IMR-90 (cell line): ENCODE data around the gene GNG7. TPM values are rescaled to one million over a fixed set of nuclear protein-coding genes. Genes with fewer than 3 reads are reported as not detected.

Experiments used
- ATAC-seq: fragments of 200-7000 bp; cut with Tn5 transposase; 2 replicates; pipeline ENCODE4 v1.9.1; 2020; ENCODE audit warnings: low read depth, mild to moderate bottlenecking, moderate library complexity
- BruUV-seq: library from RNA; stranded (reverse); fragments of 400-500 nt; replicated peaks from 2 replicates; lab custom pipeline; 2021; lab: Mats Ljungman, UMichigan
- CTCF ChIA-PET: fragments of 300-600 bp; formaldehyde crosslinking; extraction: SDS; loops from one replicate; lab custom pipeline; 2021; ENCODE audit warnings: antibody characterized with exemption; lab: Yijun Ruan, JAX
- POLR2A ChIA-PET: fragments of 300-600 bp; sonication (Branson Sonifier 250); formaldehyde crosslinking; loops from one replicate; lab custom pipeline; 2022; ENCODE audit warnings: antibody characterized with exemption; ENCODE audit not compliant: unreplicated experiment; lab: Charles Lee
- DNase-seq: peaks from one replicate; pipeline ENCODE4 v3.0.0; 2013
- H2AFZ ChIP-seq: replicated peaks from 2 replicates; pipeline ENCODE3; 2013; ENCODE audit warnings: low read length, mild to moderate bottlenecking; ENCODE audit not compliant: poor library complexity
- H2AK5ac ChIP-seq: 2 replicates; pipeline ENCODE4 v1.6.1; 2013; ENCODE audit warnings: low read depth, low read length, inconsistent platforms
- H2AK9ac ChIP-seq: replicated peaks from 2 replicates; pipeline ENCODE3; 2013; ENCODE audit warnings: mild to moderate bottlenecking, low read depth, low read length, moderate library complexity; ENCODE audit not compliant: poor library complexity
- H2BK120ac ChIP-seq: 2 replicates; pipeline ENCODE4 v1.6.1; 2013; ENCODE audit warnings: low read depth, low read length, inconsistent platforms
- H2BK15ac ChIP-seq: 3 replicates; pipeline ENCODE4 v1.6.1; 2013; ENCODE audit warnings: low read depth, low read length, inconsistent platforms
- H2BK20ac ChIP-seq: 2 replicates; pipeline ENCODE4 v1.6.1; 2013; ENCODE audit warnings: low read depth, mild to moderate bottlenecking, inconsistent platforms, low read length, moderate library complexity
- H2BK5ac ChIP-seq: 2 replicates; pipeline ENCODE4 v1.6.1; 2013; ENCODE audit warnings: mild to moderate bottlenecking, low read depth, low read length, inconsistent platforms; ENCODE audit not compliant: poor library complexity, severe bottlenecking
- H3K14ac ChIP-seq: replicated peaks from 2 replicates; pipeline ENCODE4 v1.6.1; 2013; ENCODE audit warnings: low read depth, low read length, inconsistent platforms
- H3K18ac ChIP-seq: 2 replicates; pipeline ENCODE4 v1.6.1; 2013; ENCODE audit warnings: low read depth, low read length, control low read depth
- H3K23ac ChIP-seq: 2 replicates; pipeline ENCODE4 v1.6.1; 2013; ENCODE audit warnings: low read depth, low read length, inconsistent platforms
- H3K27ac ChIP-seq: 2 replicates; pipeline ENCODE4 v1.5.1; 2013; ENCODE audit warnings: mild to moderate bottlenecking, control low read depth, low read length; ENCODE audit not compliant: insufficient read depth
- H3K27me3 ChIP-seq: 2 replicates; pipeline ENCODE4 v1.6.1; 2013; ENCODE audit warnings: low read length; ENCODE audit not compliant: control insufficient read depth, insufficient read depth
- H3K36me3 ChIP-seq: 2 replicates; pipeline ENCODE4 v1.6.1; 2013; ENCODE audit warnings: low read length, mixed read lengths; ENCODE audit not compliant: control insufficient read depth, insufficient read depth
- H3K4ac ChIP-seq: 2 replicates; pipeline ENCODE4 v1.6.1; 2013; ENCODE audit warnings: low read depth, low read length, inconsistent platforms
- H3K4me1 ChIP-seq: 2 replicates; pipeline ENCODE4 v1.6.1; 2013; ENCODE audit warnings: low read length, mixed read lengths; ENCODE audit not compliant: control insufficient read depth, insufficient read depth
- H3K4me2 ChIP-seq: 2 replicates; pipeline ENCODE4 v1.6.1; 2013; ENCODE audit warnings: low read depth, mild to moderate bottlenecking, control low read depth, low read length, moderate library complexity
- H3K4me3 ChIP-seq: 2 replicates; pipeline ENCODE4 v1.5.1; 2013; ENCODE audit warnings: low read depth, mild to moderate bottlenecking, control low read depth, low read length, moderate library complexity; ENCODE audit not compliant: insufficient read depth
- H3K56ac ChIP-seq: 2 replicates; pipeline ENCODE4 v1.6.1; 2013; ENCODE audit warnings: low read length, inconsistent platforms; ENCODE audit not compliant: insufficient read depth; ENCODE audit errors: extremely low read depth
- H3K79me1 ChIP-seq, 2 experiments: 2 replicates each; pipeline ENCODE4 v1.6.1; 2013; ENCODE audit warnings: low read length in 2 of 2, inconsistent platforms in 1 of 2, low read depth in 1 of 2
- H3K9ac ChIP-seq: 2 replicates; pipeline ENCODE4 v1.6.1; 2013; ENCODE audit warnings: low read depth, low read length, control low read depth
- H3K9me1 ChIP-seq: 2 replicates; pipeline ENCODE4 v1.6.1; 2013; ENCODE audit warnings: low read length, inconsistent platforms; ENCODE audit not compliant: insufficient read depth
- H3K9me3 ChIP-seq: 2 replicates; pipeline ENCODE4 v1.6.1; 2013; ENCODE audit warnings: low read length; ENCODE audit not compliant: control insufficient read depth, insufficient read depth
- H4K20me1 ChIP-seq: 2 replicates; pipeline ENCODE4 v1.6.1; 2013; ENCODE audit warnings: low read length, inconsistent platforms; ENCODE audit not compliant: insufficient read depth
- H4K5ac ChIP-seq: 2 replicates; pipeline ENCODE4 v1.6.1; 2013; ENCODE audit warnings: mild to moderate bottlenecking, low read depth, low read length, control low read depth
- H4K8ac ChIP-seq, 2 experiments: 2 replicates each; pipeline ENCODE4 v1.6.1; 2013; ENCODE audit warnings: low read depth in 2 of 2, low read length in 2 of 2, control low read depth in 1 of 2, inconsistent platforms in 1 of 2
- H4K91ac ChIP-seq: 2 replicates; pipeline ENCODE4 v1.6.1; 2013; ENCODE audit warnings: low read depth, low read length, inconsistent platforms; ENCODE audit not compliant: insufficient read depth
- BHLHE40 ChIP-seq: fragments of 150-350 bp; IDR thresholded peaks from 2 replicates; pipeline ENCODE4 v1.6.1; 2016; ENCODE audit warnings: mild to moderate bottlenecking, low read depth, low read length
- CEBPB ChIP-seq: IDR thresholded peaks from 2 replicates; pipeline ENCODE4 v1.6.1; 2012; ENCODE audit warnings: low read depth, low read length, improper control_type of control experiment
- CHD1 ChIP-seq: IDR thresholded peaks from 2 replicates; pipeline ENCODE4 v1.6.1; 2012; ENCODE audit warnings: low read depth, low read length, improper control_type of control experiment
- FOS ChIP-seq: fragments of 150-350 bp; IDR thresholded peaks from 2 replicates; pipeline ENCODE4 v1.6.1; 2016; ENCODE audit warnings: low read depth, low read length
- MAFK ChIP-seq: IDR thresholded peaks from 2 replicates; pipeline ENCODE4 v1.6.1; 2012; ENCODE audit warnings: low read depth, low read length, improper control_type of control experiment
- MAZ ChIP-seq: IDR thresholded peaks from 2 replicates; pipeline ENCODE4 v1.6.1; 2012; ENCODE audit warnings: low read depth, mild to moderate bottlenecking, low read length, improper control_type of control experiment, moderate library complexity, borderline replicate concordance
- MXI1 ChIP-seq: IDR thresholded peaks from 2 replicates; pipeline ENCODE4 v1.6.1; 2012; ENCODE audit warnings: low read depth, mild to moderate bottlenecking, low read length, moderate library complexity, borderline replicate concordance
- NFE2L2 ChIP-seq: fragments of 150-350 bp; IDR thresholded peaks from 2 replicates; pipeline ENCODE4 v1.6.1; 2016; ENCODE audit warnings: low read depth, mild to moderate bottlenecking, low read length
- POLR2A ChIP-seq: IDR thresholded peaks from 2 replicates; pipeline ENCODE4 v1.6.1; 2012; ENCODE audit warnings: mild to moderate bottlenecking, low read depth, low read length
- RAD21 ChIP-seq: IDR thresholded peaks from 2 replicates; pipeline ENCODE4 v1.6.1; 2012; ENCODE audit warnings: low read length, improper control_type of control experiment
- RCOR1 ChIP-seq: IDR thresholded peaks from 2 replicates; pipeline ENCODE4 v1.6.1; 2012; ENCODE audit warnings: mild to moderate bottlenecking, low read length, improper control_type of control experiment; ENCODE audit not compliant: insufficient replicate concordance
- RFX5 ChIP-seq: IDR thresholded peaks from 2 replicates; pipeline ENCODE4 v1.8.0; 2012; ENCODE audit warnings: low read depth, mild to moderate bottlenecking, low read length, moderate library complexity
- SMC3 ChIP-seq: fragments of 150-350 bp; IDR thresholded peaks from 2 replicates; pipeline ENCODE4 v1.6.1; 2016; ENCODE audit warnings: low read depth, mild to moderate bottlenecking, antibody characterized with exemption, low read length, moderate library complexity
- WGBS, 2 experiments: methylation state at CpG; one replicate each; pipeline versions ENCODE4 v1.1.5 to v1.1.7; 2013; ENCODE audit warnings: missing lambda C conversion rate in 2 of 2; ENCODE audit not compliant: insufficient read length in 1 of 2; ENCODE audit errors: extremely low coverage in 2 of 2; 5-methylcytosine and 5-hydroxymethylcytosine counted together
- dilution Hi-C: fragments of 300-500 bp; cut with HindIII; formaldehyde crosslinking; loops from one replicate; pipeline ENCODE4 v1.14.3; 2018; ENCODE audit warnings: low sequenced_read_pairs; ENCODE audit not compliant: unreplicated experiment
- in situ Hi-C: fragments of 300-500 bp; cut with MboI; formaldehyde crosslinking; loops from 3 replicates; pipeline ENCODE4 v1.14.3; 2019; ENCODE audit warnings: low sequenced_read_pairs, inconsistent platforms, mixed read lengths
- intact Hi-C: fragments of 100-400 bp; cut with micrococcal nuclease; formaldehyde crosslinking; loops from 2 replicates; pipeline ENCODE4 v1.10.0; 2022
- polyA plus RNA-seq, 3 experiments: library from polyadenylated mRNA; depleted of rRNA; stranded (reverse); fragments of >200 nt; gene quantifications; 2 replicates each; pipeline ENCODE4 v1.2.3, GENCODE V29; 2012; ENCODE audit warnings: low replicate concordance in 1 of 3
- total RNA-seq: library from RNA; depleted of rRNA; stranded (reverse); fragments of >200 nt; gene quantifications from 2 replicates; pipeline ENCODE4 v1.2.3, GENCODE V29; 2012
- TF ChIP-seq, protein P1 (sequence below): conservative IDR thresholded peaks from 2 replicates; pipeline ENCODE4 v1.5.1; 2012; ENCODE audit warnings: mild to moderate bottlenecking, low read depth, low read length, improper control_type of control experiment
- TF ChIP-seq, protein P2 (sequence below): fragments of 150-350 bp; IDR thresholded peaks from 2 replicates; pipeline ENCODE4 v1.6.1; 2016; ENCODE audit warnings: low read depth, mild to moderate bottlenecking, low read length, moderate library complexity, borderline replicate concordance
- TF ChIP-seq, protein P3 (sequence below): fragments of 150-350 bp; IDR thresholded peaks from 2 replicates; pipeline ENCODE4 v1.6.1; 2017; ENCODE audit warnings: mild to moderate bottlenecking, antibody characterized with exemption, low read length, low read depth

GNG7 gene
- total and polyA plus RNA-seq, 2 of the 4 experiments (the other 2 are of a cell fraction): under 0.01 to 0.21 TPM

DNA sequence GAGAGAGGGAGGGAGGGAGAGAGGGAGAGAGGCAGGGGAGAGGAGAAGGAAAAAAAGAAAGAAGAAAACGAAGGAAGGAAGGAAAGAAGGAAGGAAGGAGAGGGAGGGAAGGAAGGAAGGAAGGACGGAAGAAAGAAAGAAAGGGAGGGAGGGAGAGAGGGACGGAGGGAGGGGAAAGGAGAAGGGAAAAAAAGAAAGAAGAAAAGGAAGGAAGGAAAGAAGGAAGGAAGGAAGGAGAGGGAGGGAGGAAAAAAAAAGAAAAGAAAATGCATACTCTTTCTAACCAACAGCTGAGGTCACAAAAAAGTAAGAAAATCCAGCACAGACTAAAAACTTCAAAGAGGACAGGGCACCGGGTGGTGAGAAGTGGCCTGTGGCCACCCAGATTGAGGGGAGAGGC is 109.7 kb downstream of the GNG7 start:
- no peak overlapping the region for H4K91ac ChIP-seq
- H3K4me1 ChIP-seq: peaks cover 5% of the 10 kb centered on the region; the same call in 1 of the 2 replicates
- no peak overlapping the region for H2AFZ ChIP-seq
- H3K27me3 ChIP-seq: peaks cover 16% of the 10 kb centered on the region
- H3K14ac ChIP-seq: no peak overlapping the region
- ATAC-seq (no peak), DNase-seq (no peak)
- H2BK5ac ChIP-seq: no peak overlapping the region
- H3K4ac ChIP-seq: no peak overlapping the region
- CTCF ChIA-PET: no interaction called here
- TF ChIP-seq RFX5 (no peak), RAD21 (no peak), POLR2A (no peak), CEBPB (no peak), CHD1 (no peak), BHLHE40 (no peak), NFE2L2 (no peak), MAFK (no peak), SMC3 (no peak), MAZ (no peak), MXI1 (no peak), FOS (no peak), RCOR1 (no peak)
- TF ChIP-seq, protein P1, sequence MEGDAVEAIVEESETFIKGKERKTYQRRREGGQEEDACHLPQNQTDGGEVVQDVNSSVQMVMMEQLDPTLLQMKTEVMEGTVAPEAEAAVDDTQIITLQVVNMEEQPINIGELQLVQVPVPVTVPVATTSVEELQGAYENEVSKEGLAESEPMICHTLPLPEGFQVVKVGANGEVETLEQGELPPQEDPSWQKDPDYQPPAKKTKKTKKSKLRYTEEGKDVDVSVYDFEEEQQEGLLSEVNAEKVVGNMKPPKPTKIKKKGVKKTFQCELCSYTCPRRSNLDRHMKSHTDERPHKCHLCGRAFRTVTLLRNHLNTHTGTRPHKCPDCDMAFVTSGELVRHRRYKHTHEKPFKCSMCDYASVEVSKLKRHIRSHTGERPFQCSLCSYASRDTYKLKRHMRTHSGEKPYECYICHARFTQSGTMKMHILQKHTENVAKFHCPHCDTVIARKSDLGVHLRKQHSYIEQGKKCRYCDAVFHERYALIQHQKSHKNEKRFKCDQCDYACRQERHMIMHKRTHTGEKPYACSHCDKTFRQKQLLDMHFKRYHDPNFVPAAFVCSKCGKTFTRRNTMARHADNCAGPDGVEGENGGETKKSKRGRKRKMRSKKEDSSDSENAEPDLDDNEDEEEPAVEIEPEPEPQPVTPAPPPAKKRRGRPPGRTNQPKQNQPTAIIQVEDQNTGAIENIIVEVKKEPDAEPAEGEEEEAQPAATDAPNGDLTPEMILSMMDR: no peak
- TF ChIP-seq, protein P2, sequence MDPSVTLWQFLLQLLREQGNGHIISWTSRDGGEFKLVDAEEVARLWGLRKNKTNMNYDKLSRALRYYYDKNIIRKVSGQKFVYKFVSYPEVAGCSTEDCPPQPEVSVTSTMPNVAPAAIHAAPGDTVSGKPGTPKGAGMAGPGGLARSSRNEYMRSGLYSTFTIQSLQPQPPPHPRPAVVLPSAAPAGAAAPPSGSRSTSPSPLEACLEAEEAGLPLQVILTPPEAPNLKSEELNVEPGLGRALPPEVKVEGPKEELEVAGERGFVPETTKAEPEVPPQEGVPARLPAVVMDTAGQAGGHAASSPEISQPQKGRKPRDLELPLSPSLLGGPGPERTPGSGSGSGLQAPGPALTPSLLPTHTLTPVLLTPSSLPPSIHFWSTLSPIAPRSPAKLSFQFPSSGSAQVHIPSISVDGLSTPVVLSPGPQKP: no peak
- TF ChIP-seq, protein P3, sequence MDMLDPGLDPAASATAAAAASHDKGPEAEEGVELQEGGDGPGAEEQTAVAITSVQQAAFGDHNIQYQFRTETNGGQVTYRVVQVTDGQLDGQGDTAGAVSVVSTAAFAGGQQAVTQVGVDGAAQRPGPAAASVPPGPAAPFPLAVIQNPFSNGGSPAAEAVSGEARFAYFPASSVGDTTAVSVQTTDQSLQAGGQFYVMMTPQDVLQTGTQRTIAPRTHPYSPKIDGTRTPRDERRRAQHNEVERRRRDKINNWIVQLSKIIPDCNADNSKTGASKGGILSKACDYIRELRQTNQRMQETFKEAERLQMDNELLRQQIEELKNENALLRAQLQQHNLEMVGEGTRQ: no peak
- H3K9me3 ChIP-seq: no peaks in the 10 kb centered on the region; the same call in 1 of the 2 replicates
- no peak overlapping the region for H3K4me2 ChIP-seq
- in situ Hi-C loops (no loop called here), dilution Hi-C loops (no loop called here), intact Hi-C loops (no loop called here)
- H2BK15ac ChIP-seq: no peak overlapping the region
- H2BK120ac ChIP-seq: no peak overlapping the region
- H3K4me3 ChIP-seq: no peak overlapping the region
- H4K8ac ChIP-seq: no peak overlapping the region
- POLR2A ChIA-PET: no interaction called here
- H3K79me1 ChIP-seq: no peaks in the 10 kb centered on the region
- no peaks in the 10 kb centered on the region for H3K36me3 ChIP-seq
- 30% methylated on average over 2 of the region's 4 CpGs; no CpG with 5 or more reads in 1 of the 2 experiments for WGBS, 2 experiments
- no peaks in the 10 kb centered on the region for H4K20me1 ChIP-seq
- no peak overlapping the region for H4K5ac ChIP-seq
- no peak overlapping the region for H2AK5ac ChIP-seq
- BruUV-seq: no TSS peak
- H3K9me1 ChIP-seq: peaks cover 3% of the 10 kb centered on the region; the same call in 1 of the 2 replicates
- H3K56ac ChIP-seq: no peak overlapping the region
- no peak overlapping the region for H2BK20ac ChIP-seq
- H2AK9ac ChIP-seq: no peak overlapping the region
- H3K23ac ChIP-seq: no peak overlapping the region
- H3K18ac ChIP-seq: no peak overlapping the region
- no peak overlapping the region for H3K9ac ChIP-seq
- no peak overlapping the region for H3K27ac ChIP-seq
